Cardiac muscle cell (in vitro differentiated cells and primary cell): ENCODE data around the gene LPP. TPM values are rescaled to one million over a fixed set of nuclear protein-coding genes. Genes with fewer than 3 reads are reported as not detected.
A peak's percentile ranks its signal among the peaks of the same experiment; 100 is the strongest.

ENCODE experiments used
- DNase-seq, 2 donors: peaks; one replicate each; pipeline versions ENCODE4 v3.0.0 to v3.0.0-alpha.2; 2010 to 2017; ENCODE audit warnings: low read depth in 1 of 2, low spot score in 1 of 2
- H3K27ac ChIP-seq: fragments of 200-600 bp; sonication (generic); 2 replicates; pipeline ENCODE4 v1.5.1; 2016
- H3K27me3 ChIP-seq: fragments of 200-600 bp; sonication (generic); 2 replicates; pipeline ENCODE4 v1.6.0; 2016; ENCODE audit warnings: control low read depth
- H3K36me3 ChIP-seq: fragments of 200-600 bp; sonication (generic); 2 replicates; pipeline ENCODE4 v1.5.1; 2016; ENCODE audit warnings: control low read depth
- H3K4me1 ChIP-seq: fragments of 200-600 bp; sonication (generic); 2 replicates; pipeline ENCODE4 v1.8.1; 2017; ENCODE audit warnings: low read depth, mild to moderate bottlenecking, mixed run types
- H3K4me3 ChIP-seq: fragments of 200-600 bp; sonication (generic); 2 replicates; pipeline ENCODE4 v1.5.1; 2016; ENCODE audit warnings: mild to moderate bottlenecking
- H3K9me3 ChIP-seq: fragments of 200-600 bp; sonication (generic); 2 replicates; pipeline ENCODE4 v1.5.1; 2017; ENCODE audit warnings: low read depth, mild to moderate bottlenecking, control low read depth
- polyA plus RNA-seq: library from polyadenylated mRNA; unstranded; fragments of >200 nt; fragmentation: Nextera tagmentation; extraction: Ambion mirVana; gene quantifications from 2 replicates; pipeline ENCODE4 v1.2.1, GENCODE V29; 2016
- total RNA-seq: library from RNA; depleted of rRNA; stranded (reverse); fragments of >200 nt; gene quantifications from 2 replicates; pipeline ENCODE4 v1.2.3, GENCODE V29; 2016
- TF ChIP-seq, protein P1 (sequence below): IDR thresholded peaks from 2 replicates; pipeline ENCODE4 v1.5.1; 2012; ENCODE audit warnings: low read depth, mild to moderate bottlenecking, low read length

LPP gene
- total and polyA plus RNA-seq, 2 experiments from 2014 or later: 21.4 to 45.2 TPM

DNA sequence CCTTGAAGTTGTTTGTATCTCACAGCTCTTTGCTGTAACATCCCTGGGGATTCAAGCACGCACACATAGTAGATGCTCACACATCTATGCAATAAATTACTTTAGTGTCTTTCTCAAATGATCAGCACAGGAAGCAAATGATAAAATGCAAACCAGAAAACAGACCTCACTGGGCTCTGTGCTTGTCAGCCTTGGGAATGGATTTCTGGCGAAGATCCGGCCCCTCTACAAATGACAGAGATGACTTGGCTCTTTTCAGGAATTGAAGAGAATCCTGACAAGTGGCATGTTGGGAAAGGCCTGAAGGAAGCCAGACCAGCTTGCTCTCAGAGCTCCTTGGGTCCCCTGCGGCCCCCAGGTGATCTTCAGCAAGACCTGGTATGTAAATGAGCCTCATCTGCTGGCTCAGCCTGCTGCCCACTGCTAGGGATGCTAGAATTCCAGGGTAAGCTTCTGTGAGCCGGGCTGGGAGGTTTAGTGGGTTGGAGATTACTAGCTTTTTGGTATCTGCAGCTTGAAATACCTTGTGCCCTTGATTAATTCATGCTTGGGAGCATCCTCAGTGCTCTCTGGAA lies 54.1 kb downstream of the LPP start:
- TF ChIP-seq, protein P1, sequence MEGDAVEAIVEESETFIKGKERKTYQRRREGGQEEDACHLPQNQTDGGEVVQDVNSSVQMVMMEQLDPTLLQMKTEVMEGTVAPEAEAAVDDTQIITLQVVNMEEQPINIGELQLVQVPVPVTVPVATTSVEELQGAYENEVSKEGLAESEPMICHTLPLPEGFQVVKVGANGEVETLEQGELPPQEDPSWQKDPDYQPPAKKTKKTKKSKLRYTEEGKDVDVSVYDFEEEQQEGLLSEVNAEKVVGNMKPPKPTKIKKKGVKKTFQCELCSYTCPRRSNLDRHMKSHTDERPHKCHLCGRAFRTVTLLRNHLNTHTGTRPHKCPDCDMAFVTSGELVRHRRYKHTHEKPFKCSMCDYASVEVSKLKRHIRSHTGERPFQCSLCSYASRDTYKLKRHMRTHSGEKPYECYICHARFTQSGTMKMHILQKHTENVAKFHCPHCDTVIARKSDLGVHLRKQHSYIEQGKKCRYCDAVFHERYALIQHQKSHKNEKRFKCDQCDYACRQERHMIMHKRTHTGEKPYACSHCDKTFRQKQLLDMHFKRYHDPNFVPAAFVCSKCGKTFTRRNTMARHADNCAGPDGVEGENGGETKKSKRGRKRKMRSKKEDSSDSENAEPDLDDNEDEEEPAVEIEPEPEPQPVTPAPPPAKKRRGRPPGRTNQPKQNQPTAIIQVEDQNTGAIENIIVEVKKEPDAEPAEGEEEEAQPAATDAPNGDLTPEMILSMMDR: no peak
- DNase-seq: no peak
- peaks cover 17% of the 10 kb centered on the region for H3K4me1 ChIP-seq
- peak overlapping the region; percentile 18 for H3K27ac ChIP-seq
- no peak overlapping the region for H3K4me3 ChIP-seq
- no peaks in the 10 kb centered on the region for H3K36me3 ChIP-seq
- H3K9me3 ChIP-seq: no peaks in the 10 kb centered on the region
- no peaks in the 10 kb centered on the region for H3K27me3 ChIP-seq

DNA sequence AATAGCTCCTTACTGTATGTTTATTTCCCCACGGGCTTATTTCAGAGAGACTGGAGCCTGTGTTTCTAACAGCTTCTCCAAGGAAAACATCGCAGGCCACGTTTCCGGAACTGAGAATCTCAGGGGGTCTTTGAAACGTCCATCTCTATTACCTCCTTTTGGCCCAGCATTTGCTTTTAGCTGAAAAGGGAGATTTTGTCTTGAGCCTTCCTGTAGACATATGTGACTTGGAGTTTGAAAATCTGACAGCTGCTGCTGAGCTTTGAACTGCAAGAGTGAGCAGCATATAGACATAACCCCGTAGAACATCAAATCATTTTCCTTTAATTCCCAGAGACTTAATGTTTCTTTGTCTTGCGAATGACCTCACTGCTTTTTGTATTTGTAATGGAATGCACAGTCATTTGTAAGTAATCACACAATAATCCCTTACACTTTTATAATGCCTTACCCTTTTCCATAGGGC lies 54.6 kb downstream of the LPP start:
- Histone ChIP-seq H3K4me1 (peaks cover 19% of the 10 kb centered on the region), H3K27ac (peak overlapping the region; percentile 18), H3K27me3 (no peaks in the 10 kb centered on the region), H3K9me3 (no peaks in the 10 kb centered on the region), H3K36me3 (no peaks in the 10 kb centered on the region), H3K4me3 (no peak overlapping the region)
- no peak for DNase-seq
- TF ChIP-seq, protein P1: no peak

DNA sequence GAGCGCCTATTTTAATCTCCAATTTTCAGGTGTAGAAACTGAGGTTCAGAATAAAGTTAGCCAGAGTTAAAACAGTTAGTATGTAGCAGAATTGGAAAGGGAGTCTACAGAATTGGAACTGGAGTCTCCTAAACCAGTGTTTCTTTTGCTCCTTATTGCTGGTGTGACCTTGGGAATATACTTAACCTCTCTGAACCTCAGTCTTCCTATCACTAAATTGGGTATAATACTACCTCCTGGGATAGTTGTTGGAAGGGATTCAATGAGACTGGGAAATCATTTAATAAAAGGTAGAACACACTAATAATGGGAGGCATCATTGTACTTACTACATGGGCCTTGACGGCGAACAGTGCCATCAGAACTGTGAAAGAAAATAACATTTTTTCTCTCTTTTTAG lies 55.1 kb downstream of the LPP start:
- Histone ChIP-seq H3K4me3 (no peak overlapping the region), H3K27me3 (no peaks in the 10 kb centered on the region), H3K27ac (peak overlapping the region; percentile 34), H3K36me3 (no peaks in the 10 kb centered on the region), H3K4me1 (peaks cover 19% of the 10 kb centered on the region), H3K9me3 (no peaks in the 10 kb centered on the region)
- TF ChIP-seq, protein P1: no peak
- DNase-seq: no peak

DNA sequence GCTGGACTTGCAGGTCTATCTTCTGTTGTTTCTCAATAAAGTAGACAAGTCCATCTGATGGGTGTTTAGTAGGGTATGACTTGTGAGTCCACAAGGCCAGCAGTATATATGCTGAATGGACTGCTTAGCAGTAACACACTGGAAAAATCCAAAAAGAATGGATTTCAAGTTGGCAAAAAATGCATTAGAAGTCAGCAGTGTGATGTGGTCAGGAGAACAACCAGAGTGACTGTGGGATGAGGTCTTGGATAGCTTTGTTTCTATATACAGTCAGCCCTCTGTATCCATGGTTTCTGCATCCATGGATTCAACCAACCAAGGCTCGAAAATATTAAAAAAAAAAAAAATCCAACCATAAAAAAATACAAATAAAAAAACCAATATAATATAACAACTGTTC lies 55.8 kb downstream of the LPP start:
- Histone ChIP-seq H3K4me3 (no peak overlapping the region), H3K36me3 (no peaks in the 10 kb centered on the region), H3K4me1 (peaks cover 19% of the 10 kb centered on the region), H3K27me3 (no peaks in the 10 kb centered on the region), H3K9me3 (no peaks in the 10 kb centered on the region), H3K27ac (peak overlapping the region; percentile 34)
- DNase-seq: no peak
- TF ChIP-seq, protein P1: no peak

DNA sequence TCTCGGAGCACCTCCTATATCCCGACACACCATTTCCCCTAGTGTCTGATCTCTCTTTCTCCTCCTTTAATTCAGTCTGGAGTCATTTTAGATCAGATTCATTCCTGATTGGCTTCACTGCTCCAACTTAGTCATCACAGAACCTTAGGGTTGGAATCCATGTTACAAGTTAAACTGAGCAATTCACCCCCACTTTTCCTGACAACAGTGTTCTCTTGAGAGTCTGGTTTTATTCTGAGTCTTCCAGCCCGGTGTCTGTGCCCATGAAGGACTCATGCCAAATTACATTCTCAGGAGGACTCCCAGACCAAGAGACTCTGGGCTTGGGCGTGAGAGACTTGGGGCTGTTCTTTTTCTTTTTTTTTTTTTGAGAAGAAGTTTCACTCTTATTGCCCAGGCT lies 57.5 kb downstream of the LPP start:
- no peak for DNase-seq
- peaks cover 20% of the 10 kb centered on the region for H3K4me1 ChIP-seq
- H3K4me3 ChIP-seq: no peak overlapping the region
- no peaks in the 10 kb centered on the region for H3K27me3 ChIP-seq
- H3K27ac ChIP-seq: peak overlapping the region; percentile 53
- no peaks in the 10 kb centered on the region for H3K9me3 ChIP-seq
- TF ChIP-seq, protein P1: no peak
- no peaks in the 10 kb centered on the region for H3K36me3 ChIP-seq
